Lower lobe of right lung (tissue), 2 donors: ENCODE results near the gene WNT11. TPM values are rescaled to one million over a fixed set of nuclear protein-coding genes. Genes with fewer than 3 reads are reported as not detected.

Experiments
- ATAC-seq, 2 donors: fragments of 200-7000 bp; cut with Tn5 transposase; one replicate each; pipeline ENCODE4 v1.9.1; 2020 to 2022; ENCODE audit warnings: mild to moderate bottlenecking in 2 of 2, moderate library complexity in 2 of 2
- DNase-seq: peaks from one replicate; pipeline ENCODE4 v3.0.0-alpha.2; 2020
- H3K27ac ChIP-seq: fragments of 200-600 bp; one replicate; pipeline ENCODE4 v1.8.0; 2022
- H3K27me3 ChIP-seq: fragments of 200-600 bp; one replicate; pipeline ENCODE4 v1.8.0; 2022; ENCODE audit warnings: low read depth
- H3K36me3 ChIP-seq: fragments of 200-600 bp; one replicate; pipeline ENCODE4 v1.8.0; 2022; ENCODE audit warnings: mild to moderate bottlenecking
- H3K4me1 ChIP-seq: fragments of 200-600 bp; one replicate; pipeline ENCODE4 v1.8.0; 2022
- H3K4me3 ChIP-seq: fragments of 200-600 bp; one replicate; pipeline ENCODE4 v1.8.0; 2022; ENCODE audit warnings: mild to moderate bottlenecking
- H3K9me3 ChIP-seq: fragments of 200-600 bp; one replicate; pipeline ENCODE4 v1.8.0; 2022
- CTCF ChIP-seq: fragments of 200-600 bp; IDR thresholded peaks from one replicate; pipeline ENCODE4 v1.8.0; 2022; ENCODE audit warnings: antibody characterized with exemption, mild to moderate bottlenecking
- intact Hi-C: fragments of 100-400 bp; cut with DNase I; formaldehyde crosslinking; loops from one replicate; pipeline ENCODE4 v1.11.0; 2022
- total RNA-seq: library from RNA; stranded (reverse); fragmentation: NEBNext Ultra II Directional; extraction: Animal tissue kit (Norgen Biotek cat#: 25700); gene quantifications from one replicate; pipeline ENCODE4 v1.2.1, GENCODE V29; 2021
- donor health status: DM: no; HTN: yes; CAD: no; lungs with severe emphysema.

The WNT11 gene
- total RNA-seq, 1 donor from 2014 or later = 9.2 TPM

GRCh38 chr11:76234416-76235232 lies 28.3 kb upstream of the WNT11 start:
- H3K4me1 ChIP-seq = peaks cover 23% of the 10 kb centered on the region
- ATAC-seq = peak; percentile 37 to 63
- no peaks in the 10 kb centered on the region for H3K27me3 ChIP-seq
- TF ChIP-seq CTCF = no peak
- intact Hi-C loops = no loop called here
- peak overlapping the region; percentile 90 for H3K4me3 ChIP-seq
- peak overlapping the region; percentile 82 for H3K27ac ChIP-seq
- H3K36me3 ChIP-seq = no peaks in the 10 kb centered on the region
- DNase-seq = peak; percentile 72
- H3K9me3 ChIP-seq = no peaks in the 10 kb centered on the region

- Histone ChIP-seq H3K4me3 (peak overlapping the region; percentile 90), H3K9me3 (no peaks in the 10 kb centered on the region), H3K27me3 (no peaks in the 10 kb centered on the region), H3K36me3 (no peaks in the 10 kb centered on the region), H3K4me1 (peaks cover 23% of the 10 kb centered on the region), H3K27ac (peak overlapping the region; percentile 82)
- ATAC-seq = no peak
- intact Hi-C loops = no loop called here
- peak; percentile 60 for DNase-seq
- no peak for TF ChIP-seq CTCF
Observed at GRCh38 chr11:76234021-76234415, 27.7 kb upstream of the WNT11 start.

GRCh38 chr11:76233196-76233921 lies 27.1 kb upstream of the WNT11 start:
- Histone ChIP-seq H3K27me3 (no peaks in the 10 kb centered on the region), H3K4me1 (peaks cover 23% of the 10 kb centered on the region), H3K4me3 (no peak overlapping the region), H3K9me3 (no peaks in the 10 kb centered on the region), H3K36me3 (no peaks in the 10 kb centered on the region), H3K27ac (peak overlapping the region; percentile 82)
- no peak for ATAC-seq
- intact Hi-C loops = no loop called here
- DNase-seq = no peak
- TF ChIP-seq CTCF = no peak

GRCh38 chr11:76232026-76232665 lies 25.8 kb upstream of the WNT11 start:
- Histone ChIP-seq H3K36me3 (no peaks in the 10 kb centered on the region), H3K9me3 (no peaks in the 10 kb centered on the region), H3K4me1 (peaks cover 23% of the 10 kb centered on the region), H3K27ac (no peak overlapping the region), H3K27me3 (no peaks in the 10 kb centered on the region), H3K4me3 (no peak overlapping the region)
- intact Hi-C loops = no loop called here
- DNase-seq (no peak), ATAC-seq (no peak)
- TF ChIP-seq CTCF = no peak

- no peak overlapping the region for H3K27ac ChIP-seq
- peaks cover 14% of the 10 kb centered on the region for H3K4me1 ChIP-seq
- ATAC-seq (no peak), DNase-seq (no peak)
- H3K9me3 ChIP-seq = no peaks in the 10 kb centered on the region
- intact Hi-C loops = no loop called here
- no peaks in the 10 kb centered on the region for H3K36me3 ChIP-seq
- H3K27me3 ChIP-seq = no peaks in the 10 kb centered on the region
- H3K4me3 ChIP-seq = no peak overlapping the region
- no peak for TF ChIP-seq CTCF
Observed at GRCh38 chr11:76231121-76231738, 24.9 kb upstream of the WNT11 start.
